Thymus (tissue), 14 donors: ENCODE results near the gene HMGN3. TPM values are rescaled to one million over a fixed set of nuclear protein-coding genes. Genes with fewer than 3 reads are reported as not detected.

Source experiments
- DNase-seq, 9 donors: peaks; one replicate each; pipeline ENCODE4 v3.0.0-alpha.2; 2013; ENCODE audit warnings: low spot score in 9 of 9, low read depth in 6 of 9, missing footprints in 1 of 9
- H3K27ac ChIP-seq, 2 donors: one replicate each; pipeline ENCODE4 v1.5.1; 2013; ENCODE audit warnings: control low read depth in 1 of 2, low read depth in 1 of 2, low read length in 1 of 2, mild to moderate bottlenecking in 1 of 2, moderate library complexity in 1 of 2
- H3K27me3 ChIP-seq, 2 donors: one replicate each; pipeline ENCODE4 v1.5.1; 2013; ENCODE audit warnings: low read length in 1 of 2; ENCODE audit not compliant: control insufficient read depth in 2 of 2, insufficient read depth in 1 of 2
- H3K36me3 ChIP-seq, 2 donors: one replicate each; pipeline ENCODE4 v1.5.1; 2013; ENCODE audit warnings: low read length in 1 of 2, mild to moderate bottlenecking in 1 of 2, moderate library complexity in 1 of 2; ENCODE audit not compliant: control insufficient read depth in 2 of 2, insufficient read depth in 2 of 2
- H3K4me1 ChIP-seq, 2 donors: one replicate each; pipeline ENCODE4 v1.5.1; 2013; ENCODE audit warnings: low read length in 2 of 2; ENCODE audit not compliant: control insufficient read depth in 2 of 2, insufficient read depth in 2 of 2
- H3K4me3 ChIP-seq, 2 donors: one replicate each; pipeline ENCODE4 v1.5.1; 2013; ENCODE audit warnings: low read length in 2 of 2, control low read depth in 1 of 2, mild to moderate bottlenecking in 1 of 2
- H3K9me3 ChIP-seq, 2 donors: one replicate each; pipeline ENCODE4 v1.5.1; 2013; ENCODE audit warnings: low read length in 1 of 2, mild to moderate bottlenecking in 1 of 2; ENCODE audit not compliant: control insufficient read depth in 2 of 2, insufficient read depth in 1 of 2
- WGBS: extraction: QIAGEN DNeasy Blood & Tissue Kit; methylation state at CpG from one replicate; pipeline ENCODE4 v1.1.7; 2013; 5-methylcytosine and 5-hydroxymethylcytosine counted together
- long read RNA-seq, 10 donors: transcript quantifications; one replicate each; lab custom pipeline, GENCODE V29; 2026
- polyA plus RNA-seq: library from polyadenylated mRNA; stranded (reverse); fragments of 200-250 nt; gene quantifications from one replicate; pipeline ENCODE4 v1.2.3, GENCODE V29; 2013
- total RNA-seq: library from RNA; stranded (reverse); fragments of 120-200 nt; gene quantifications from one replicate; pipeline ENCODE4 v1.2.4, GENCODE V29; 2013
- donor health status: healthy.

The HMGN3 gene
- total RNA-seq (197 TPM), polyA plus RNA-seq (203 TPM)
- long read RNA-seq, donor 1, transcript HMGN3-201 (6 exons, 831 nt): major isoform, 11 of 18 reads
- long read RNA-seq, donor 1, transcript HMGN3-202 (6 exons, 872 nt): minor isoform, 7 of 18 reads
- long read RNA-seq, donor 1, partial matches to known transcripts: 0 of 18 reads
- long read RNA-seq, donor 1, other reads (novel, unspliced or antisense): 0 of 18 reads
- long read RNA-seq, donor 2: 0 reads
- long read RNA-seq, donor 3, transcript HMGN3-202 (6 exons, 872 nt): minor isoform, 91 of 296 reads
- long read RNA-seq, donor 3, transcript HMGN3-201 (6 exons, 831 nt): major isoform, 150 of 296 reads
- long read RNA-seq, donor 3, partial matches to known transcripts: 43 of 296 reads
- long read RNA-seq, donor 3, other reads (novel, unspliced or antisense): 12 of 296 reads
- long read RNA-seq, donor 4, transcript HMGN3-201 (6 exons, 831 nt): minor isoform, 28 of 76 reads
- long read RNA-seq, donor 4, transcript HMGN3-202 (6 exons, 872 nt): major isoform, 38 of 76 reads
- long read RNA-seq, donor 4, partial matches to known transcripts: 10 of 76 reads
- long read RNA-seq, donor 4, other reads (novel, unspliced or antisense): 0 of 76 reads
- long read RNA-seq, donor 5, transcript HMGN3-201 (6 exons, 831 nt): major isoform, 118 of 266 reads
- long read RNA-seq, donor 5, transcript HMGN3-202 (6 exons, 872 nt): minor isoform, 86 of 266 reads
- long read RNA-seq, donor 5, partial matches to known transcripts: 50 of 266 reads
- long read RNA-seq, donor 5, other reads (novel, unspliced or antisense): 12 of 266 reads
- long read RNA-seq, donor 6, transcript HMGN3-201 (6 exons, 831 nt): major isoform, 48 of 119 reads
- long read RNA-seq, donor 6, transcript HMGN3-202 (6 exons, 872 nt): minor isoform, 45 of 119 reads
- long read RNA-seq, donor 6, partial matches to known transcripts: 26 of 119 reads
- long read RNA-seq, donor 6, other reads (novel, unspliced or antisense): 0 of 119 reads
- long read RNA-seq, donor 7, transcript HMGN3-201 (6 exons, 831 nt): major isoform, 72 of 158 reads
- long read RNA-seq, donor 7, transcript HMGN3-202 (6 exons, 872 nt): minor isoform, 63 of 158 reads
- long read RNA-seq, donor 7, partial matches to known transcripts: 23 of 158 reads
- long read RNA-seq, donor 7, other reads (novel, unspliced or antisense): 0 of 158 reads
- long read RNA-seq, donor 8, transcript HMGN3-201 (6 exons, 831 nt): major isoform, 22 of 52 reads
- long read RNA-seq, donor 8, transcript HMGN3-202 (6 exons, 872 nt): major isoform, 22 of 52 reads
- long read RNA-seq, donor 8, partial matches to known transcripts: 8 of 52 reads
- long read RNA-seq, donor 8, other reads (novel, unspliced or antisense): 0 of 52 reads
- long read RNA-seq, donor 9, transcript HMGN3-202 (6 exons, 872 nt): major isoform, 45 of 102 reads
- long read RNA-seq, donor 9, transcript HMGN3-201 (6 exons, 831 nt): major isoform, 45 of 102 reads
- long read RNA-seq, donor 9, partial matches to known transcripts: 12 of 102 reads
- long read RNA-seq, donor 9, other reads (novel, unspliced or antisense): 0 of 102 reads
- long read RNA-seq, donor 10, transcript HMGN3-202 (6 exons, 872 nt): major isoform, 54 of 133 reads
- long read RNA-seq, donor 10, transcript HMGN3-201 (6 exons, 831 nt): minor isoform, 52 of 133 reads
- long read RNA-seq, donor 10, partial matches to known transcripts: 27 of 133 reads
- long read RNA-seq, donor 10, other reads (novel, unspliced or antisense): 0 of 133 reads

GRCh38 chr6:79234150-79235022 lies at the start of gene HMGN3:
TSS of gene HMGN3 (minus strand) at chr6:79234682.
- H3K27ac ChIP-seq: peak within 1 kb of the TSS; percentile 83 to 91
- H3K27me3 ChIP-seq: no peaks in the 10 kb centered on the region
- no peaks in the 10 kb centered on the region for H3K36me3 ChIP-seq
- peaks cover 6 to 19% of the 10 kb centered on the region in 2 donors for H3K4me1 ChIP-seq
- H3K4me3 ChIP-seq: peak within 1 kb of the TSS; percentile 61 to 85
- H3K9me3 ChIP-seq: no peaks in the 10 kb centered on the region
- WGBS: 3% methylated on average over 51 of the region's 51 CpGs
- DNase-seq: peak; percentile 82 to 96 (median 90)

- 96% methylated on average over 1 of the region's 1 CpG for WGBS
- Histone ChIP-seq H3K9me3 (no peaks in the 10 kb centered on the region), H3K36me3 (no peaks in the 10 kb centered on the region), H3K4me1 (no peaks in the 10 kb centered on the region), H3K27ac (no peak overlapping the region), H3K27me3 (no peaks in the 10 kb centered on the region), H3K4me3 (no peak overlapping the region)
- DNase-seq: no peak
These were observed 46.3 kb upstream of the HMGN3 start for GRCh38 chr6:79280756-79281155.

- no peak overlapping the region for H3K27ac ChIP-seq
- no peaks in the 10 kb centered on the region for H3K36me3 ChIP-seq
- no peaks in the 10 kb centered on the region for H3K4me1 ChIP-seq
- no peak for DNase-seq
- H3K27me3 ChIP-seq: no peaks in the 10 kb centered on the region
- H3K9me3 ChIP-seq: no peaks in the 10 kb centered on the region
- H3K4me3 ChIP-seq: no peak overlapping the region
These were observed 42.6 kb upstream of the HMGN3 start for GRCh38 chr6:79277109-79277508.

GRCh38 chr6:79269877-79270276 lies 35.4 kb upstream of the HMGN3 start:
- no peaks in the 10 kb centered on the region for H3K9me3 ChIP-seq
- DNase-seq: no peak
- H3K4me3 ChIP-seq: no peak overlapping the region
- no peak overlapping the region for H3K27ac ChIP-seq
- no peaks in the 10 kb centered on the region for H3K27me3 ChIP-seq
- no peaks in the 10 kb centered on the region for H3K36me3 ChIP-seq
- no peaks in the 10 kb centered on the region for H3K4me1 ChIP-seq
- WGBS: 12% methylated on average over 3 of the region's 3 CpGs

- Histone ChIP-seq H3K27ac (no peak overlapping the region), H3K36me3 (no peaks in the 10 kb centered on the region), H3K27me3 (no peaks in the 10 kb centered on the region), H3K9me3 (no peaks in the 10 kb centered on the region), H3K4me1 (no peaks in the 10 kb centered on the region), H3K4me3 (no peak overlapping the region)
- DNase-seq: no peak
- WGBS: 99% methylated on average over 1 of the region's 1 CpG
These were observed 32.6 kb upstream of the HMGN3 start for GRCh38 chr6:79267128-79267527.

GRCh38 chr6:79266051-79266450 lies 31.6 kb upstream of the HMGN3 start:
- DNase-seq: no peak

GRCh38 chr6:79263359-79263758 lies 28.9 kb upstream of the HMGN3 start:
- no peaks in the 10 kb centered on the region for H3K36me3 ChIP-seq
- DNase-seq: no peak

More at GRCh38 chr6:79266051-79266450, 31.6 kb upstream of the HMGN3 start:
- H3K27ac ChIP-seq: no peak overlapping the region
- H3K9me3 ChIP-seq: peaks cover 0 to 3% of the 10 kb centered on the region in 2 donors
- H3K36me3 ChIP-seq: no peaks in the 10 kb centered on the region
- H3K4me3 ChIP-seq: no peak overlapping the region
- H3K27me3 ChIP-seq: no peaks in the 10 kb centered on the region
- no peaks in the 10 kb centered on the region for H3K4me1 ChIP-seq

More at GRCh38 chr6:79263359-79263758, 28.9 kb upstream of the HMGN3 start:
- Histone ChIP-seq H3K4me1 (no peaks in the 10 kb centered on the region), H3K27me3 (no peaks in the 10 kb centered on the region), H3K4me3 (no peak overlapping the region), H3K27ac (no peak overlapping the region), H3K9me3 (peaks cover 0 to 3% of the 10 kb centered on the region in 2 donors)
